Measurements from ENCODE around the gene TSC22D1.

DNA sequence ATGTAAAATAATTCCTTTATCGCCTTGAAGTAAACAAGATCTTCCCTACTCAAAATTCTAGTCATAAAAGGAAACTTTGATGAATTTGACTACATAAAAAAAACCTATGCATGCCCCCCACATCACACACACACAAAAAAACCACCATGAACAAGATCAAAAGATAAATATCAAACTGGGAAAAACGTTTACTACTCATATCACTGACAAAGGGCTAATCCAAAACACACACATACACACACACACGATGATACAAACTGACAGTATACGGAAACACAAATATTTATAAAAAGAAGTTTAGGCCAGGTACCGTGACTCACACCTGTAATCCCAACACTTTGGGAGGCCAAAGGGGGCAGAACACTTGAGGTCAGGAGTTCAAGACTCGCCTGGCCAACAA is 61.9 kb downstream of the TSC22D1 start:
- TF ChIP-seq, protein P1, sequence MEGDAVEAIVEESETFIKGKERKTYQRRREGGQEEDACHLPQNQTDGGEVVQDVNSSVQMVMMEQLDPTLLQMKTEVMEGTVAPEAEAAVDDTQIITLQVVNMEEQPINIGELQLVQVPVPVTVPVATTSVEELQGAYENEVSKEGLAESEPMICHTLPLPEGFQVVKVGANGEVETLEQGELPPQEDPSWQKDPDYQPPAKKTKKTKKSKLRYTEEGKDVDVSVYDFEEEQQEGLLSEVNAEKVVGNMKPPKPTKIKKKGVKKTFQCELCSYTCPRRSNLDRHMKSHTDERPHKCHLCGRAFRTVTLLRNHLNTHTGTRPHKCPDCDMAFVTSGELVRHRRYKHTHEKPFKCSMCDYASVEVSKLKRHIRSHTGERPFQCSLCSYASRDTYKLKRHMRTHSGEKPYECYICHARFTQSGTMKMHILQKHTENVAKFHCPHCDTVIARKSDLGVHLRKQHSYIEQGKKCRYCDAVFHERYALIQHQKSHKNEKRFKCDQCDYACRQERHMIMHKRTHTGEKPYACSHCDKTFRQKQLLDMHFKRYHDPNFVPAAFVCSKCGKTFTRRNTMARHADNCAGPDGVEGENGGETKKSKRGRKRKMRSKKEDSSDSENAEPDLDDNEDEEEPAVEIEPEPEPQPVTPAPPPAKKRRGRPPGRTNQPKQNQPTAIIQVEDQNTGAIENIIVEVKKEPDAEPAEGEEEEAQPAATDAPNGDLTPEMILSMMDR (IDR thresholded peaks at IDR 0.05): no peak
- TF ChIP-seq POLR2AphosphoS5 (IDR thresholded peaks at IDR 0.05): no peak
- TF ChIP-seq POLR2A (IDR thresholded peaks at IDR 0.05): no peak
